AG09319 (cell line): ENCODE measurements around the gene DGCR6L.
"Not testable (repeated sequence)": the region's sequence is repeated elsewhere in the genome, so short reads cannot be mapped to it uniquely, and the experiment has no call there.

Experiments
- DNase-seq: peaks from one replicate; pipeline ENCODE4 v3.0.0-alpha.2; 2010; ENCODE audit warnings: low read depth; ENCODE audit errors: extremely low read depth
- CTCF ChIP-seq: IDR thresholded peaks from 2 replicates; pipeline ENCODE4 v1.5.1; 2011; ENCODE audit warnings: low read depth, mild to moderate bottlenecking, inconsistent platforms, low read length, moderate library complexity

DGCR6L gene

DNA sequence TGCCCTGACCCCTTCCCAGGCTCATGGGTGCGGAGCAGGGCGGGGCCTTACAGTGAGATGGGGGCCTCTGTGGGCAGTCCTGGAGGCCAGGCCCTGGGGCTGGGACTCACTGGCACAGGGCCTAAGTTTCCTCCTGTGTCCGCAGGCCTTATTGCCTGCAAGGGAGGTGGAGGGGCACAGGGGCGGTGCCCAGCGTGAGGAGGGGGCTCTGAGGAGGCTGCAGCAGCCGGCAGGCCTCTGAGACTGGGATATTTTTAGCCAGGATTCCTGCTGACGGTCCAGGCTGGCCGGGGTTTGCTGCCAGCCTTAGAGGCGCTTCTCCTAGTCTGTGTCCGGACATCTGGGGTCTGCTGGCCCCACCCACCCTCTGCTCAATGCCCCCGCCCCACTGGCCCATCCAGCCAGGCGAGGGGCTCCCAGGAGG, 46.1 kb downstream of the DGCR6L start:
- no peak for DNase-seq
- no peak for TF ChIP-seq CTCF

DNA sequence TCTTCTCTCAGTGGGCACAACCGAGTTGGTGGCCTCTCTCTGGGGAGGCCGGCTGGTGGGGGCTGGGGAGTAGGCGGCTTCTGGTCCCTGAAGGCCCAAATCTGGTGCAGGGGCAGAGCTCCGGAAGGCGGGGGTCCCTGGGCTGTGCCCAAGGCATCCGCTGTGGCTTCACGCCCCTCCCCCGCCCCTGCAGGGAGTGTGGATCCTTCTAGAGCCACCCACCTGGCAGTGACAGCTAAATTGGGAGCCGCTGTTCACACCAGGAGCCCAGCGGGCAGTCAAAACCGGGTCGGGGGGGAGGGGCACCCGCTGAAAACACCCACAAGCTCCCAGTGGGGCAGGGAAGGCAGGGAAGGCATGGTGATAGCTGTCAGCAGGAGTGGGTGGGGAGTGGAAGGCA, 47.2 kb downstream of the DGCR6L start:
- DNase-seq = no peak
- no peak for TF ChIP-seq CTCF

DNA sequence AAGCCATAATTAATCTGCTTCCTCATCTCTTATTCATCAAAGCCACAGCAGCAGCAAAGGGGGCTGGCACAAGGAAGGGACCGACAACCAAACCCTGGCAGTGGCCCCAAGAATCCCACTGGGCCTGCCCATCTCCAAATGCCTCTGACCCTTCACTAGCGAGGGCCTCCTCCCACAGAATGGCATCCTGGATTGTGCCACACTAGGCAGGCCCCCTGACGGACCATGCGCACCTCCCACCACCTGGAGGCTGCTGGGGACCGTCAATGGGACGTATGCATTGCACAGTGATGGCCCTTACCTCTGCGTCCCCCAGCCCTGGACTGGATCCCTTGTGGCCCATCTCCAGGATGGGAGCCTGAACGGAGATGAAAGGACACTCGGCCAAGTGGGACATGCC, 47.7 kb downstream of the DGCR6L start:
- TF ChIP-seq CTCF = no peak
- DNase-seq = no peak

GRCh38 chr22:20271114-20271994, 48.5 kb downstream of the DGCR6L start:
- DNase-seq = no peak
- no peak for TF ChIP-seq CTCF

- not testable (repeated sequence) for DNase-seq
Measured at GRCh38 chr22:20270190-20271113, 49.4 kb downstream of the DGCR6L start.

- DNase-seq = not testable (repeated sequence)
Measured at GRCh38 chr22:20269673-20270072, 50.2 kb downstream of the DGCR6L start.

DNA sequence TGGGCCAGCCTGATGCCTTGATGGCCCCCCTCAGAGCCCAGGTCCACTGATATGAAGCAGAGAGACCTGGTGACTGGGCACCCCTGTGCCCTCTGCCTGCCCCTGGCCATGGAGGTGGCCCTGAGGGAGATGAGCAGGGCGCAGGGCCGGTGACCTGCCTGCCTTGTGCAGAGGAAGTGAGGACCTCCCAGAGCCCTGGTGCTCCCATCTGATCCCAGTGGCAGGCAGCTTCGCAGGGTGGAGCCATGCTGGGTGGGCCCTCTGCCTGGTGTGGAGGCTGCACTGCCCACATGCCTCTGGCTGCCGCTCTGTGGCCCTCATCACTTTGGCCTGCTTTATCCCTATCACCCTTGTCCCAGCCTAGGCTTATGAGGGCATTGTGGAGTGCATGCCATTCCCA, 50.7 kb downstream of the DGCR6L start:
- not testable (repeated sequence) for DNase-seq

GRCh38 chr22:20268279-20269012, 51.4 kb downstream of the DGCR6L start, which contains the start of gene RTN4R:
Gene RTN4R (minus strand): TSS chr22:20268318. CDS start chr22:20268092, 226 bp downstream.
- peak; percentile 39 for TF ChIP-seq CTCF
- DNase-seq = no peak
